GM23338 (cell line): ENCODE results near the gene ATF7IP.

Experiments
- CREB1 ChIP-seq: fragments of 250-450 bp; sonication (Bioruptor Pico); IDR thresholded peaks from 2 replicates; pipeline ENCODE4 v1.5.0; 2020; ENCODE audit warnings: low read depth, mild to moderate bottlenecking, moderate library complexity
- CTCF ChIP-seq, 2 experiments: fragments of 200-600 bp in 1 of 2; sonication (generic) in 1 of 2; conservative IDR thresholded peaks; 2 replicates each; pipeline versions ENCODE4 v1.5.1 to v1.6.1; 2016 to 2017; ENCODE audit warnings: antibody characterized with exemption in 2 of 2, low read depth in 2 of 2, mild to moderate bottlenecking in 2 of 2, moderate library complexity in 1 of 2
- EZH2 ChIP-seq: fragments of 200-600 bp; sonication (generic); IDR thresholded peaks from one replicate; pipeline ENCODE4 v1.8.0; 2017; ENCODE audit warnings: antibody characterized with exemption, mild to moderate bottlenecking, low read depth; ENCODE audit not compliant: unreplicated experiment
- EZH2phosphoT487 ChIP-seq: fragments of 200-600 bp; sonication (generic); IDR thresholded peaks from one replicate; pipeline ENCODE4 v1.8.1; 2018; ENCODE audit warnings: antibody characterized with exemption; ENCODE audit not compliant: unreplicated experiment
- NANOG ChIP-seq: IDR thresholded peaks from 2 replicates; pipeline ENCODE4 v1.6.1; 2016; ENCODE audit warnings: antibody characterized with exemption, borderline replicate concordance
- POLR2AphosphoS5 ChIP-seq: IDR thresholded peaks from 2 replicates; pipeline ENCODE4 v1.6.1; 2016; ENCODE audit warnings: antibody characterized with exemption, low read depth
- REST ChIP-seq: IDR thresholded peaks from one replicate; pipeline ENCODE4 v1.6.1; 2018; ENCODE audit warnings: antibody characterized with exemption; ENCODE audit not compliant: unreplicated experiment
- STAT1 ChIP-seq: IDR thresholded peaks from one replicate; pipeline ENCODE4 v1.6.1; 2016; ENCODE audit warnings: antibody characterized with exemption; ENCODE audit not compliant: unreplicated experiment
- ZNF114 ChIP-seq: fragments of 250-450 bp; sonication (Bioruptor Pico); IDR thresholded peaks from 2 replicates; pipeline ENCODE4 v1.5.0; 2020; ENCODE audit warnings: mild to moderate bottlenecking, moderate library complexity
- ZNF331 ChIP-seq: fragments of 250-450 bp; sonication (Bioruptor Pico); IDR thresholded peaks from 2 replicates; pipeline ENCODE4 v1.5.0; 2020; ENCODE audit warnings: low read depth, mild to moderate bottlenecking, moderate library complexity
- ZNF462 ChIP-seq: fragments of 250-450 bp; sonication (Bioruptor Pico); IDR thresholded peaks from 2 replicates; pipeline ENCODE4 v1.5.0; 2020; ENCODE audit warnings: mild to moderate bottlenecking, moderate library complexity

- TF ChIP-seq POLR2AphosphoS5 (no peak), EZH2 (no peak), CTCF (conservative IDR thresholded peaks at IDR 0.05; ENCODE audit: low read depth in 2 of 2) (no peak), EZH2phosphoT487 (no peak), REST (no peak), ZNF114 (CRISPR knock-in tag) (no peak), ZNF331 (CRISPR knock-in tag) (no peak), STAT1 (no peak), CREB1 (CRISPR knock-in tag) (no peak), NANOG (no peak), ZNF462 (CRISPR knock-in tag) (no peak)
Observed at GRCh38 chr12:14417715-14418114, 52.2 kb downstream of the ATF7IP start.
